HG02870 (cell line): Measurements from ENCODE around the gene MBTPS2.

ENCODE experiments used
- ATAC-seq: cut with Tn5 transposase; IDR thresholded peaks from one replicate; pipeline ENCODE4 v1.9.1; 2021; ENCODE audit warnings: mild to moderate bottlenecking, moderate library complexity; ENCODE audit not compliant: unreplicated experiment

The MBTPS2 gene

GRCh38 chrX:21932292-21933002, 93.0 kb downstream of the MBTPS2 start:
- no peak for ATAC-seq

- no peak for ATAC-seq
Measured at GRCh38 chrX:21933077-21933476, 93.7 kb downstream of the MBTPS2 start.

- ATAC-seq, result no peak
Measured at GRCh38 chrX:21934414-21934813, 95.0 kb downstream of the MBTPS2 start.
